ENCODE results near the gene CRYBB1.

CRYBB1 gene

DNA sequence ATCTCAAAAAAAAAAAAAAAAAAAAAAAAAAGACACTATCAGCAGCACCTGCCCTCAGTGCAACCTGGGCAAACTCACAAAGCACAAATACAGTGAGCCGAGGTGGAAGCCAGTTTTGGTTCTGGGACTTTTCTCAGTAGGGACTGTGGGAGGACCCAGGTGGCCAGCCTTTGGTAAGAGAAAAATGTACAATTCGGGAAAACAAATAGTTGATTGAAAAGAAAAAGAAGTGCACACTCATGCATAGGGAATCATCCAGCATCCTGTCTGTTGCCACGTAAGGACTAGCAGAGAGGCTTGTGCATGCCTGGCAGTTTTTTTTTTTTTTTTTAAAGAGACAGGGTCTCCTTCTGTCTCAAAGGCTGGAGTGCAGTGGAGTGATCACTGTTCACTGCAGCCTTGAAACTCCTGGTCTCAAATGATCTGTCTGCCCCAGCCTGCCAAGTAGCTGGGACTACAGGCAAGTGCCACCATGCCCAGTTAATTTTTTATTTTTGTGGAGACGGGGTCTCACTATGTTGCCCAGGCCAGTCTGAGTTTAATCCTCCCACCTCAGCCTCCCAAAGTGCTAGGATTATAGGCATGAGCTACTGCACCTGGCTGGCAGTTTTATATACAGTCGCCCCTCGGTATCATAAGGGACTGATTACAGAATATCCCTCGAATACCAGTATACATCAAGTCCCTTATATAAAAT is 64.6 kb downstream of the CRYBB1 start:
- Histone ChIP-seq H3K27me3 (replicated peaks; ENCODE audit: control insufficient read depth, insufficient read depth, low read length) (no peaks in the 10 kb centered on the region), H3K36me3 (ENCODE audit: control insufficient read depth, insufficient read depth, low read length) (no peaks in the 10 kb centered on the region; the same call in 1 of the 2 replicates), H3K4me3 (replicated peaks; ENCODE audit: low read depth, low read length) (no peak overlapping the region)
- TF ChIP-seq, protein P1, sequence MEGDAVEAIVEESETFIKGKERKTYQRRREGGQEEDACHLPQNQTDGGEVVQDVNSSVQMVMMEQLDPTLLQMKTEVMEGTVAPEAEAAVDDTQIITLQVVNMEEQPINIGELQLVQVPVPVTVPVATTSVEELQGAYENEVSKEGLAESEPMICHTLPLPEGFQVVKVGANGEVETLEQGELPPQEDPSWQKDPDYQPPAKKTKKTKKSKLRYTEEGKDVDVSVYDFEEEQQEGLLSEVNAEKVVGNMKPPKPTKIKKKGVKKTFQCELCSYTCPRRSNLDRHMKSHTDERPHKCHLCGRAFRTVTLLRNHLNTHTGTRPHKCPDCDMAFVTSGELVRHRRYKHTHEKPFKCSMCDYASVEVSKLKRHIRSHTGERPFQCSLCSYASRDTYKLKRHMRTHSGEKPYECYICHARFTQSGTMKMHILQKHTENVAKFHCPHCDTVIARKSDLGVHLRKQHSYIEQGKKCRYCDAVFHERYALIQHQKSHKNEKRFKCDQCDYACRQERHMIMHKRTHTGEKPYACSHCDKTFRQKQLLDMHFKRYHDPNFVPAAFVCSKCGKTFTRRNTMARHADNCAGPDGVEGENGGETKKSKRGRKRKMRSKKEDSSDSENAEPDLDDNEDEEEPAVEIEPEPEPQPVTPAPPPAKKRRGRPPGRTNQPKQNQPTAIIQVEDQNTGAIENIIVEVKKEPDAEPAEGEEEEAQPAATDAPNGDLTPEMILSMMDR (IDR thresholded peaks at IDR 0.05; ENCODE audit: insufficient read depth, low read length, poor library complexity, severe bottlenecking): no peak
- no peak for DNase-seq (ENCODE audit: extremely low read depth, insufficient read length)

DNA sequence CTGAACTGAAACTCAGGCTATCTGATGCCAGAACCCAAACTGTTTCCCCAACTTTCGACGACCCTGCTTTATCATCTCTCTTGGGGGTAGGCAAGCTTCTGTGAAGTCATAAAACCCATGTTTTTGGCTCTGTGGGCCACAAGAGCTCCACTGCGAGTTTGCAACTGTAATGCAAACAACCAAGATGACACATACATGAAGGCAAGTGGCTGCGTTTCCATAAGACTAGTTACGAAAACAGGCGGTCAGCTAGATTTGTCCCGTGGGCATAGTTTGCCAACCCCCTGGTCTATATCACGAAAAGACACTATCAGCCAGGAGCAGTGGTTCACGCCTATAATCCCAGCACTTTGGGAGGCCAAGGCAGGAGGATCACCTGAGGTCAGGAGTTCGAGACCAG is 65.4 kb downstream of the CRYBB1 start:
- TF ChIP-seq, protein P1 (IDR thresholded peaks at IDR 0.05; ENCODE audit: insufficient read depth, low read length, poor library complexity, severe bottlenecking): no peak
- Histone ChIP-seq H3K36me3 (ENCODE audit: control insufficient read depth, insufficient read depth, low read length) (no peaks in the 10 kb centered on the region; the same call in 1 of the 2 replicates), H3K4me3 (replicated peaks; ENCODE audit: low read depth, low read length) (no peak overlapping the region), H3K27me3 (replicated peaks; ENCODE audit: control insufficient read depth, insufficient read depth, low read length) (no peaks in the 10 kb centered on the region)
- no peak for DNase-seq (ENCODE audit: extremely low read depth, insufficient read length)

DNA sequence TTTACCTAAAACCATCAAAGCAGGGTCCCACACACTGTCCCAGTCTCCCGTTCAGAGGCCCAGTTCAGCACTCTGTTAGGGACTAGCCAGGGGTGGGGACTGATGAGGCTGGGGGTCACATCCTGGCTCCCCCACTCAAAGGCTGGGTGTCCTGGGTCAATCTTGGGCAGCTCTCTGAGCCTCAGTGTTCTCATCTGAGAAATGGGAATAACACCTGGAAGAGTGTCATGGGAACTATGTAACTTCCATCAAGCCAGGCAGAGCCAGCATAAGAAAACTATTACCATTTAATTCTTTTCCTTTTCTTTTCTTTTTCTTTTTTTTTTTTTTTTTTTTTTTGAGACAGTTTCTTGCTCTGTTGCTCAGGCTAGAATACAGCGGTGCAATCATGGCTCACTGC is 66.3 kb downstream of the CRYBB1 start:
- DNase-seq (ENCODE audit: extremely low read depth, insufficient read length): no peak
- no peak overlapping the region for H3K4me3 ChIP-seq (replicated peaks; ENCODE audit: low read depth, low read length)
- TF ChIP-seq, protein P1 (IDR thresholded peaks at IDR 0.05; ENCODE audit: insufficient read depth, low read length, poor library complexity, severe bottlenecking): no peak
- peaks cover 3% of the 10 kb centered on the region for H3K36me3 ChIP-seq (ENCODE audit: control insufficient read depth, insufficient read depth, low read length)
- H3K27me3 ChIP-seq (replicated peaks; ENCODE audit: control insufficient read depth, insufficient read depth, low read length): no peaks in the 10 kb centered on the region

DNA sequence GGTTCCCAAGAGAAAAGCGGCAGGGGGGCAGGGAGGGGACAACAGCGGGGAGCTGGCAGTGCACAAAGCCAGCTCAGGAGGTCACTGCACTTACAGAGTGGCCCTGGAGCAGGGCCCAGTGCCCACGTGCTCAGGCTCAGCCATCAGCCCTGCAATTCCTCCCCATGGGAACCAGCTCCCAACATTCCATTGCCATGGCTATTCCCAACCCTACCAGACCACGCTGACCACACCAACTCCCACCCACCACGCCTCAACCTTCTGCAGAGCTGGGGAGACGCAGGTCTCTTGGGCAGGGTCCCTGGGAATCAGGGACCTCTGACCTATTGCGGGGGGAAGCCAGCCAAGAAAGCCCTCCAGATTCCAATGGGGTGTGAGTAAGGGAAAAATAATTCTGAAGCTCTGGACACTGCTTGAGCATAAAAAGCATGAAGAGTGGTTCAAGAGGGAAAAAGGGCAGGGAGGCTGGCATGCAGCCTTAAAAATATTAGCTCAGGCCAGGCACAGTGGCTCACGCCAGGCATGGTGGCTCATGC is 67.3 kb downstream of the CRYBB1 start:
- Histone ChIP-seq H3K27me3 (replicated peaks; ENCODE audit: control insufficient read depth, insufficient read depth, low read length) (no peaks in the 10 kb centered on the region), H3K4me3 (replicated peaks; ENCODE audit: low read depth, low read length) (no peak overlapping the region), H3K36me3 (ENCODE audit: control insufficient read depth, insufficient read depth, low read length) (peaks cover 3% of the 10 kb centered on the region)
- TF ChIP-seq, protein P1 (IDR thresholded peaks at IDR 0.05; ENCODE audit: insufficient read depth, low read length, poor library complexity, severe bottlenecking): no peak
- no peak for DNase-seq (ENCODE audit: extremely low read depth, insufficient read length)

DNA sequence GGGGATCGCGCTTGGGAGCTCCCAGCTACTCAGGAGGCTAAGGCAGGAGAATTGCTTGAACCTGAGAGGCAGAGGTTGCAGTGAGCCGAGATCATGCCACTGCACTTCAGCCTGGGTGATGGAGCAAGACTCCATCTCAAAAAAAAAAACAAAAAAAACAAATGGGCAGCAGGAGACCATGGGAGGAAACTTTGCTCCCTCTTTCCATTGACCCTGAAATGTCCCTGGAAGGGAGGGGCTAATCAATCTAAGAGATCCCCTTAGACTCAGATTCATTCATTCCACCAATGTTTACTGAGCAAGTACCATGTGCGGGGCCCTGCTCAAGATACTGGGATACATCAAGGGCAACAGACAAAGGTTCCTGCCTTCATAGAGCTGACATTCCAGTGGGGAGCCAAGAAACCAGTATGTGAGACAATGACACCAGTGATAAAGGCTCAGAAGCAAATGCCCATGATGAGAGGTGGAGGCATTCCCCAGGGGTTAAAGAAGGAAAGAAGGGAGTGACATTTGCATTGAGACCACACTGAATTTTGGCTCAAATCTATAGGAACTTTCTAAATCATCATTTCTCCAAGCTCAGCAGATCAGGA is 67.8 kb downstream of the CRYBB1 start:
- Histone ChIP-seq H3K4me3 (replicated peaks; ENCODE audit: low read depth, low read length) (no peak overlapping the region), H3K36me3 (ENCODE audit: control insufficient read depth, insufficient read depth, low read length) (peaks cover 3% of the 10 kb centered on the region), H3K27me3 (replicated peaks; ENCODE audit: control insufficient read depth, insufficient read depth, low read length) (no peaks in the 10 kb centered on the region)
- TF ChIP-seq, protein P1 (IDR thresholded peaks at IDR 0.05; ENCODE audit: insufficient read depth, low read length, poor library complexity, severe bottlenecking): no peak
- no peak for DNase-seq (ENCODE audit: extremely low read depth, insufficient read length)
